ENCODE data around the gene MVP.

MVP gene

DNA sequence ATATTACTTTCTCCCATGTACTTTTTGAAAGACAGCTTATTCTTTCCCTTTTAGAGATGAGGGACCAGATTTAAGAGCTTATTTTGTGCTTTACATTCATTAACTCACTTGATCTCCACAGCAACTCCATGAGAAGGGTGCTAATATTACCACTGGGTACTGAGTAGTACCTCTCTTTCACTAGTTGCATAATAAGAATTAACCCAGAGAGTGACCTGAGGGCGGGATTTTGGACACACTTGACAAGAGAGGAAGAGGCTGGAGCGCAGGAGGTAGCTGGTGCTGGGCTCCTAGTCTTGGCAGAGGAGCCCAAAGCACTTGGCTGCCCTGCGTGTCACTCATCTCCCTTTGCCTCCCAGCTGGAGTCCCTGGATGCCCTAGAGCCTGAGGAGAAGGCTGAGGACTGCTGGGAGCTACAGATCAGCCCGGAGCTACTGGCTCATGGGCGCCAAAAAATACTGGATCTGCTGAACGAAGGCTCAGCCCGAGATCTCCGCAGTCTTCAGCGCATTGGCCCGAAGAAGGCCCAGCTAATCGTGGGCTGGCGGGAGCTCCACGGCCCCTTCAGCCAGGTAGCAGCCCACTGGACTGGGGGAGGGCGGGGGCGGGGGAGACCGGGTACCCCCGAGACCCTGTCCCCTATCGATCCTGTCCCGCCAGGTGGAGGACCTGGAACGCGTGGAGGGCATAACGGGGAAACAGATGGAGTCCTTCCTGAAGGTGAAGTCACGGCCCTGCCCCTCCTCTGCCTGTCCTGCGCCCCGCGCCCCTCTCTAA lies 15.6 kb upstream of the MVP start:
- DNase-seq (ENCODE audit: low read depth): no peak

- DNase-seq (ENCODE audit: low read depth): peak; percentile 97
These were observed 14.8 kb upstream of the MVP start for GRCh38 chr16:29805232-29806098.

DNA sequence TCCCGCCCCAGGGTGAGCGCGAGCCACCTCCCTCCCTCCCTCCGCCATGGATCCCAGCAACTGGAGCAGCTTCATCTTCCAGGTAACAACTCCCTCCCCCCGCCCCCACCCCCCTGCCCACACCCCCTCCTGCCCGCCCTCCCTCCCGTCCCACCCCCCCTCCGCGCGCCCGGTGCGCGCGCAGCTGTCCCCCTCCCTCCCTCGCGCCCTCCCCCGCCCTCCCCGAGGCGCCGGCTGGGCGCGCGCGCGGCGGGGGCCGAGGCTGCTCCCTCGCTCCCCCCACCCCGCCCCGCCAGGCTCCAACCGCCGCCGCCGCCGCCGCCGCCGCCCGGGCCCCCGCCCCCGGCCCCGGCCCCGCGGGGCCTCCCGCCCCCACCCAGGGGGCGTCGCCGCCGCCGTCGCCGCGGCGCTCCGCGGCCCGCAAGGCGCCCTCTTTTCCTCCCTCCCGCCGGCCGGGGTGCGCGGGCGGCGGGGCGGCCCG lies 14.1 kb upstream of the MVP start, which contains the start of gene MAZ:
Gene MAZ (plus strand): TSS at position 431 of the 481 bp plus-strand sequence. CDS start 173 bp downstream, outside the sequence.
- peak; percentile 66 for DNase-seq (ENCODE audit: low read depth)

DNA sequence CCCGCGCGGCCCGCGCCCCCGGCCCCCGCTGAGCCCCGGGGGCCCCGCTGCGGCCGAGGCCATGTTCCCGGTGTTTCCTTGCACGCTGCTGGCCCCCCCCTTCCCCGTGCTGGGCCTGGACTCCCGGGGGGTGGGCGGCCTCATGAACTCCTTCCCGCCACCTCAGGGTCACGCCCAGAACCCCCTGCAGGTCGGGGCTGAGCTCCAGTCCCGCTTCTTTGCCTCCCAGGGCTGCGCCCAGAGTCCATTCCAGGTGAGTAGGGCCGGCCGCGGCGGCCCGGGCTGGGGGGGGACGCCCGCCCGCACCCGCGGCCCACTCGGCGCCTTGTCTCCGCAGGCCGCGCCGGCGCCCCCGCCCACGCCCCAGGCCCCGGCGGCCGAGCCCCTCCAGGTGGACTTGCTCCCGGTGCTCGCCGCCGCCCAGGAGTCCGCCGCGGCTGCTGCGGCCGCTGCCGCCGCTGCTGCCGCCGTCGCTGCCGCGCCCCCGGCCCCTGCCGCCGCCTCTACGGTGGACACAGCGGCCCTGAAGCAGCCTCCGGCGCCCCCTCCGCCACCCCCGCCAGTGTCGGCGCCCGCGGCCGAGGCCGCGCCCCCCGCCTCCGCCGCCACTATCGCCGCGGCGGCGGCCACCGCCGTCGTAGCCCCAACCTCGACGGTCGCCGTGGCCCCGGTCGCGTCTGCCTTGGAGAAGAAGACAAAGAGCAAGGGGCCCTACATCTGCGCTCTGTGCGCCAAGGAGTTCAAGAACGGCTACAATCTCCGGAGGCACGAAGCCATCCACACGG lies 13.4 kb upstream of the MVP start:
- DNase-seq (ENCODE audit: low read depth): peak; percentile 38

DNA sequence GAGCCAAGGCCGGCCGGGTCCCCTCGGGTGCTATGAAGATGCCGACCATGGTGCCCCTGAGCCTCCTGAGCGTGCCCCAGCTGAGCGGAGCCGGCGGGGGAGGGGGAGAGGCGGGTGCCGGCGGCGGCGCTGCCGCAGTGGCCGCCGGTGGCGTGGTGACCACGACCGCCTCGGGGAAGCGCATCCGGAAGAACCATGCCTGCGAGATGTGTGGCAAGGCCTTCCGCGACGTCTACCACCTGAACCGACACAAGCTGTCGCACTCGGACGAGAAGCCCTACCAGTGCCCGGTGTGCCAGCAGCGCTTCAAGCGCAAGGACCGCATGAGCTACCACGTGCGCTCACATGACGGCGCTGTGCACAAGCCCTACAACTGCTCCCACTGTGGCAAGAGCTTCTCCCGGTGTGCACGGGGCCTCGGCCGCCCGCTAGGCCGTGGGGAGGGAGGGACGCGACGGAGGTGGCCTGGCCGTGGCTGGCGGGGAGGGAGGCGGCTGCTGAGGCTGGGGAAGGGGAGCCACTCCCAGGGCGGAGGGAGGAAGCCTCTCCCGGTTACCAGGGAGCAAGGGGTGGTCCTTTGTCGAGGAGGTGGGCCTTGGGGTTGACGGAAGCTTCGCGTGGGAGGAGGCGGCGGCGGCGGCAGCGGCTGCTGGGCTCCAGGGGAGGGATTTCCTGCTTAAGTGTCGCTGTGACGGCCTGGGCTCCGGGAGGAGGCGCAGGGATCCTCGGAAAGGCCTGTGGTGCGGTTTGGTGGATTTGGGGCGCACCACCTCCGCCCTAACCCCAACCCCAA lies 12.6 kb upstream of the MVP start:
- peak; percentile 77 for DNase-seq (ENCODE audit: low read depth)

DNA sequence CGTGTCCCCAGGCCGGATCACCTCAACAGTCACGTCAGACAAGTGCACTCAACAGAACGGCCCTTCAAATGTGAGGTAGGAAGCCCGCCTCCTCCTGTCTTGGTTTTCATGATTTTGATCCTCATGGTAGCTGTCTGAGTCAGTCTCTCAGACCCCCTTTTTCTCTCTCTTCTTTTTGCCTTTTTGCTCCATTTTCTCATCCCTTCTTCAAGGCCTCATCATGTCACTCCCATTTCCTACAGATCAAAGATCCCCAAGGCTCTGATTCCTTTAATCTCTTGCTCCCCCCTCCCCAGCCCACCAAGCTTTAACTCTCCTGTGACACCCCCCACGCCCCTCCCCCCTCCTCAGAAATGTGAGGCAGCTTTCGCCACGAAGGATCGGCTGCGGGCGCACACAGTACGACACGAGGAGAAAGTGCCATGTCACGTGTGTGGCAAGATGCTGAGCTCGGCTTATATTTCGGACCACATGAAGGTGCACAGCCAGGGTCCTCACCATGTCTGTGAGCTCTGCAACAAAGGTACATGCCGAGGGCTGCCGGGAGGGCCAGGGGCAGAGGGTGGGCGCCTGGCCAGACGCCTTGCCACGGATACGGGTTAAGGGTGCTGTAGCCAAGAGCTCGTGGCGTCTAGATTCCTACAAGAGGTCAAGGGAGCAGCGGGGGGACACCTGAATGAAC lies 11.9 kb upstream of the MVP start:
- DNase-seq (ENCODE audit: low read depth): no peak

DNA sequence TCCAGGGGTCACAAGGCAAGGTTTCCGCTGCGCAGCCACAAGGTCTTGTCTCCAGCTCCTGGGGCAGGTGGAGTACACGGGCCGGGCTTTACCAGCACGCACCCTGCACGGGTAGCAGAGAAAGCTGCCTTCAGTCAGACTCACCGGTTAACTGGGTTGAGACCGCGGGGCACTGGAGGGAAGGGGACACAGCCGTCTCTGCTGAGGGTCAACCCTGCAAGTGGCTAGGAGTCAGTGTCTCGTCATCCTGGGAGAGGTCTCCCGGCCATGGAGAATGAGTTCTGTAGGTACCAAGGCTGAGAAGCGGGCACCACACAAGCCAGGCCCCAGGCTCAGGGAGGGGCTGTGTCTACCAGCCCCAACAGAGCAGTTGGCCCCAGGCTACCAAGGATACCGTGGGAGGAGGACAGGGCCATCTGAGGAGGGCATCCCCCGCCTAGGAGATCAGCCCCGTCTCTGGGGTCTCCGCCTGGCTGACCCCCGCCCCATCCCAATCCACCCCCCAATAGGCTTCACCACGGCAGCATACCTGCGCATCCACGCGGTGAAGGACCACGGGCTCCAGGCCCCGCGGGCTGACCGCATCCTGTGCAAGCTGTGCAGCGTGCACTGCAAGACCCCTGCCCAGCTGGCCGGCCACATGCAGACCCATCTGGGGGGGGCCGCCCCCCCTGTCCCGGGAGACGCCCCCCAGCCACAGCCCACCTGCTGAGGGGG lies 11.1 kb upstream of the MVP start:
- no peak for DNase-seq (ENCODE audit: low read depth)

DNA sequence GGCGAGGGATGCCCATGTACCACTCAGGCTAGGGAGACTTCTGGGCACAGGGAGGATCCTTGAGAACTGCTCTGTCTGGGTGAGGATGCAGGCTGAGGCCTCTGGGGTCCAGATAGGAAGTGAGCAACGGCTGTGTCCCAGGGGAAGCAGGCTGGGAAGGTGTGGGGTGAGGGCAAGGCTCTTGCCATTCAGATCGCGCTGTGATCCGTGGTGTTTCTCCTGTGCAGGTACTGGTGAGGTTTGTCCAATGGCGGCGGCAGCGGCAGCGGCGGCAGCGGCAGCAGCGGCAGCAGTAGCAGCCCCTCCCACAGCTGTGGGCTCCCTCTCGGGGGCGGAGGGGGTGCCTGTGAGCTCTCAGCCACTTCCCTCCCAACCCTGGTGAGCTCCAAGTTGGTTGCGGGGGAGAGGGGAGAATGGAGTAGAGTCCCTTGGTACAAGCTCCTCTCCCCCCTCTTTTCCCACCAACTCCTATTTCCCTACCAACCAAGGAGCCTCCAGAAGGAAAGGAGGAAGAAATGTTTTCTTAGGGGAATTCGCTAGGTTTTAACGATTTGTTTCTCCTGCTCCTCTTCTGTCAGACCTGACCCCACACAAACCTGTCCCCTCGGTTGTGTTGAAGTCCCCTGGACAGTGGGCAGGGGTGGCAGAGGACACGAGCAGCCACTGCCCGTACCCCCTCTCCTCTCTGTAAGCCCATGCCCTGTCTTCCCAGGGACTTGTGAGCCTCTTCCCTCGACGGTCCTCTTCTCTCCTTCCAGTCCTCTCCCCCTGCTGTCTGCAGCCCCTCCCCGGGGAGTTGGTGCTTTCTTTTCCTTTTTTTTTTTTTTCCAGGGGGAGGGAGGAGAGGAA lies 10.2 kb upstream of the MVP start:
- DNase-seq (ENCODE audit: low read depth): no peak

- no peak for DNase-seq (ENCODE audit: low read depth)
These were observed 9.5 kb upstream of the MVP start for GRCh38 chr16:29810699-29811169.

- peak; percentile 61 for DNase-seq (ENCODE audit: low read depth)
These were observed 8.9 kb upstream of the MVP start for GRCh38 chr16:29811170-29811895.

DNA sequence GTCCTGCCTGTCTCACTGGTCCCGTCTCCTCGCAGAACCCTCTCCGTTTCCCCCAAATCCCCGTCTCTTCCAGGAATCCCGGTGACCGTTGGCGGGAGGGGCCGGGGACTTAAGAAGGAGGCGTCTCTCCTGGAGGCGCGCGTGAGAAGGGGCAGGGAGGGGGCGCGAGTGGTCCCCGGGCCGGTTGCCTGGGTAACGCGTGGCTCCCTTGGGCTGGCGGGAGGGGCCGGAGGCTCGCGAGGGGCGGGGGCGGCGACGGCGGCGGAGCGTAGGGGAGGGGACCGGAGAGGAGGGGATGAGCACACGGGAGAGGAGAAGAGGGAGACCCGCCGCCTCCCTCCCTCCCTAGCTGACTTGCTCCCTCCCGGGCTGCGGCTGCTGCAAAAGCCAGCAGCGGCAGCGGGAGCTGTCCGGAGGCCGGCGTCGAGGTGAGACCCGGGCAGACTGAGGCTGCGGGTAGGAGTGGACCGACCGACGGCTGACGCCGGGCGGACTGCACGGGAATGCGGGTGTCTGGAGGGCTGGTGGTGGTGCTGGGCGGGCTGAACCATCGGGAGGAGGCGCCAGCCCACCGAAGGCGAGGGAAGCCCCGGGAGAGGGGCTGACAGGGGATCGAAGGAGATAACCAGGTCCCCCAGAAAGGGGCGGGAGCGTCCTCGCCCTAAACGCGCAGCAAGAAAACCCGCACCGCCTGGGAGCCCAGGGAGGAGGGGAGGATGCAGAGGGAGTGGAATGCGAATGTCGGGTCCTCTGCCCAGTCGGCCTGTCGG lies 8.2 kb upstream of the MVP start, which contains the start of gene PRRT2:
Gene PRRT2 (plus strand): TSS at position 298 of the 770 bp plus-strand sequence. CDS start 862 bp downstream, outside the sequence.
- DNase-seq (ENCODE audit: low read depth): peak; percentile 40

- no peak for DNase-seq (ENCODE audit: low read depth)
These were observed 7.3 kb upstream of the MVP start for GRCh38 chr16:29812754-29813643.

DNA sequence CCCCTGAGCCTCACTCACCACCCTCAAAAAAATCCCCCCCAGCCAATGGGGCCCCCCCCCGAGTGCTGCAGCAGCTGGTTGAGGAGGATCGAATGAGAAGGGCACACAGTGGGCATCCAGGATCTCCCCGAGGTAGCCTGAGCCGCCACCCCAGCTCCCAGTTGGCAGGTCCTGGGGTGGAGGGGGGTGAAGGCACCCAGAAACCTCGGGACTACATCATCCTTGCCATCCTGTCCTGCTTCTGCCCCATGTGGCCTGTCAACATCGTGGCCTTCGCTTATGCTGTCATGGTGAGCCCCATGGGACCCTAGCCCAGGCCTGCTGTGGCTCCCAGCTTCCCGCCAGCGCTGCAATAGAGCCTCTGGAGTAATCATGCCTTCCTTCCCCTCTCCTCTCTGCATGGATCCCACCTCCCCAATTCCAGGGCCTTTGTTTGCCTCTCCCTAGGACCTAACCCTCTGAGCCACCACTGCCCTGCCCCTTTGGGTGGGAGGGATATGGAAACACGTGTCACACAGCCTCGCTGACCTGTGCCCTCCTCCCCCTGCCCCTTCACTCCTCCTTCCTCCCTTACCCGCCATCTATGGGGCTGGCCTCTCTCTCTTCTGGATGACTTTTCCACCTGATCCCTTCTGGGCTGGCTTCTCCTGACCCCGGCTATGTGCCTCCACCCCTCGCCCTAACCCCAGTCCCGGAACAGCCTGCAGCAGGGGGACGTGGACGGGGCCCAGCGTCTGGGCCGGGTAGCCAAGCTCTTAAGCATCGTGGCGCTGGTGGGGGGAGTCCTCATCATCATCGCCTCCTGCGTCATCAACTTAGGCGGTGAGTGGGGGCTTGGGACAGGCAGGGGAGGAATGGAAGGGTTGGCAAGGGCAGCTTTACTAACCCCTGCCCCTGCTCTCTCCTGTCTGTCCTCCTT lies 6.4 kb upstream of the MVP start:
- DNase-seq (ENCODE audit: low read depth): no peak

GRCh38 chr16:29814592-29814991 lies 5.7 kb upstream of the MVP start:
- DNase-seq (ENCODE audit: low read depth): no peak

GRCh38 chr16:29815032-29815721 lies 5.1 kb upstream of the MVP start:
- DNase-seq (ENCODE audit: low read depth): peak; percentile 50

Data from activated T-helper 9 cell treated with anti-CD3 and anti-CD28 coated beads, Interleukin-2, amount 50 U/mL, for 16 hours (primary cell).